HG02870 (cell line): Measurements from ENCODE around the gene RNF44.

ENCODE experiments used
- ATAC-seq: cut with Tn5 transposase; IDR thresholded peaks from one replicate; pipeline ENCODE4 v1.9.1; 2021; ENCODE audit warnings: mild to moderate bottlenecking, moderate library complexity; ENCODE audit not compliant: unreplicated experiment

Gene RNF44

DNA sequence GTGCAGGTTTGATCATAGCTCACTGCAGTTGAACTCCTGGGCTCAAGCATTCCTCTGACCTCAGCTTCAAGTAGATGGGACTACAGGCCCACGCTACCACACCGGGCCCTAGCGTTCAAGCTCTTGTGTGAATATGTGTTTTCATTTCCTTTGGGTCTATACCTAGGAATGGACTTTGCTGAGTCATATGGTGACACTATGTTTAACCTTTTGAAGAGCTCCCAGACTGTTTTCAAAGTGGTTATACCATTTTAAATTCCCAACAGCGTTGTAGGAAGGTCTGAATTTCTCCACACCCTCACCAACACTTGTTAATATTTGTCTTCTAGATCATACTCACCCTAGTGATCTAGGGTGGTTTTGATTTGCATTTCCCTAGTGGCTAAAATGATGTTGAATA, 55.5 kb downstream of the RNF44 start:
- no peak for ATAC-seq
